Measurements from ENCODE around the gene MAP4K4.

DNA sequence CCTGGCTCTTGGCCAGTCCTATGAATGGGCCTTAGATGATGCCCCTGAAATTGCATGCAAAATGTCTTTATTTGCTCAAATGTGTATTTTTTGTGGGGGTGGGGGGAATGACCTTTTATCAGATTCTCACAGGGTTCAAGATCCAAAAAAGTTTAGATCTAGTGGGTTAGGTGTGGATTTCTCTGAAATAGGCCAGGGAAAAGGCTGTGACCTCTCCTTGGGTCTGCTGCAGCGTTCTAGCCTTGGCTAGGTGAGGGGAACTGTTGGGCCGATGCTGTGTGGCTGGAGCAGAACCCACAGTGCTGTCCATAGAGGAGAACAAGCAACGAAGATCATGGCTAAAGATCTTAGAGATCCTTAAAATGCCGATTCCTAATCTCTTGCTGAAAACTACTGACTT lies 163.9 kb downstream of the MAP4K4 start:
- TF ChIP-seq, protein P1, sequence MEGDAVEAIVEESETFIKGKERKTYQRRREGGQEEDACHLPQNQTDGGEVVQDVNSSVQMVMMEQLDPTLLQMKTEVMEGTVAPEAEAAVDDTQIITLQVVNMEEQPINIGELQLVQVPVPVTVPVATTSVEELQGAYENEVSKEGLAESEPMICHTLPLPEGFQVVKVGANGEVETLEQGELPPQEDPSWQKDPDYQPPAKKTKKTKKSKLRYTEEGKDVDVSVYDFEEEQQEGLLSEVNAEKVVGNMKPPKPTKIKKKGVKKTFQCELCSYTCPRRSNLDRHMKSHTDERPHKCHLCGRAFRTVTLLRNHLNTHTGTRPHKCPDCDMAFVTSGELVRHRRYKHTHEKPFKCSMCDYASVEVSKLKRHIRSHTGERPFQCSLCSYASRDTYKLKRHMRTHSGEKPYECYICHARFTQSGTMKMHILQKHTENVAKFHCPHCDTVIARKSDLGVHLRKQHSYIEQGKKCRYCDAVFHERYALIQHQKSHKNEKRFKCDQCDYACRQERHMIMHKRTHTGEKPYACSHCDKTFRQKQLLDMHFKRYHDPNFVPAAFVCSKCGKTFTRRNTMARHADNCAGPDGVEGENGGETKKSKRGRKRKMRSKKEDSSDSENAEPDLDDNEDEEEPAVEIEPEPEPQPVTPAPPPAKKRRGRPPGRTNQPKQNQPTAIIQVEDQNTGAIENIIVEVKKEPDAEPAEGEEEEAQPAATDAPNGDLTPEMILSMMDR (IDR thresholded peaks at IDR 0.05; ENCODE audit: insufficient read depth, low read length, poor library complexity, severe bottlenecking): no peak
- TF ChIP-seq EZH2phosphoT487 (conservative IDR thresholded peaks at IDR 0.05; ENCODE audit: low read length): no peak
